ENCODE results near the gene ISCA2. TPM values are rescaled to one million over a fixed set of nuclear protein-coding genes. Genes with fewer than 3 reads are reported as not detected.

ISCA2 gene
- total RNA-seq, 1 experiment from 2014 or later: 37.5 TPM

GRCh38 chr14:74543771-74544438 is 50.3 kb downstream of the ISCA2 start:
- H3K27me3 Mint-ChIP-seq (ENCODE audit: low read depth): no peaks in the 10 kb centered on the region; the same call in none of the 2 replicates
- peak overlapping the region in 1 of 3 experiments; percentile 83; a peak in 1 of 7 replicates for H3K27ac Mint-ChIP-seq
- no peak overlapping the region for H3K14ac ChIP-seq (ENCODE audit: insufficient read depth, low read length)
- no peak overlapping the region for H2BK120ac ChIP-seq (ENCODE audit: low read depth, low read length, poor library complexity, severe bottlenecking)
- no peak overlapping the region for H3K27ac ChIP-seq (ENCODE audit: insufficient read length, low read depth, low read length)
- no peak overlapping the region for H2BK5ac ChIP-seq (ENCODE audit: insufficient read length, low read length)
- H3K4me2 ChIP-seq (ENCODE audit: insufficient read depth, insufficient read length, low read length): no peak overlapping the region
- H3K36me3 Mint-ChIP-seq (ENCODE audit: insufficient read depth in 1 of 3, low read depth in 3 of 3): no peaks in the 10 kb centered on the region
- H3K56ac ChIP-seq (ENCODE audit: insufficient read length, low read depth, low read length): no peak overlapping the region
- no peaks in the 10 kb centered on the region for H3K4me1 ChIP-seq (ENCODE audit: insufficient read depth, low read length)
- no peak overlapping the region for H2AK5ac ChIP-seq (ENCODE audit: insufficient read length, low read length)
- H3K4ac ChIP-seq (ENCODE audit: low read depth, low read length): no peak overlapping the region
- no peak overlapping the region for H3K4me3 Mint-ChIP-seq
- no peak overlapping the region for H2BK12ac ChIP-seq (ENCODE audit: insufficient read length, low read depth, low read length)
- no peak overlapping the region for H3K18ac ChIP-seq (ENCODE audit: insufficient read length, low read depth, low read length)
- no peak overlapping the region for H3T11ph ChIP-seq (ENCODE audit: low read length)
- peaks cover 4 to 7% of the 10 kb centered on the region in 2 experiments for H3K4me1 Mint-ChIP-seq
- H4K91ac ChIP-seq (ENCODE audit: insufficient read length, low read depth, low read length): no peak overlapping the region
- no peak overlapping the region for H3K23ac ChIP-seq (ENCODE audit: insufficient read length, low read depth, low read length)
- TF ChIP-seq CTCF (conservative IDR thresholded peaks at IDR 0.05): no peak
- no peak overlapping the region for H2AFZ ChIP-seq (ENCODE audit: low read length)
- no peaks in the 10 kb centered on the region for H3K23me2 ChIP-seq (ENCODE audit: insufficient read length, low read depth, low read length, poor library complexity, severe bottlenecking)
- no peak for DNase-seq
- no peak overlapping the region for H3K9ac ChIP-seq (ENCODE audit: extremely low read depth, insufficient read length, low read length)
- no peaks in the 10 kb centered on the region for H3K27me3 ChIP-seq (ENCODE audit: insufficient read depth, low read length)
- no peak overlapping the region for H2BK15ac ChIP-seq (ENCODE audit: low read depth, low read length)
- whole genome bisulfite sequencing (ENCODE audit: extremely low coverage, insufficient read length, low lambda C conversion rate): no CpG with 5 or more reads among the region's 5 CpGs
- H3K9me3 Mint-ChIP-seq: no peaks in the 10 kb centered on the region
- H2BK20ac ChIP-seq (ENCODE audit: low read depth, low read length, poor library complexity, severe bottlenecking): no peak overlapping the region
- no peak overlapping the region for H4K5ac ChIP-seq (ENCODE audit: insufficient read length, low read depth, low read length)
- no peaks in the 10 kb centered on the region for H3K79me2 ChIP-seq (ENCODE audit: insufficient read depth, low read length)
- H4K20me1 ChIP-seq (ENCODE audit: control insufficient read depth, insufficient read depth, insufficient read length): no peaks in the 10 kb centered on the region
- no peaks in the 10 kb centered on the region for H3K9me3 ChIP-seq (ENCODE audit: control insufficient read depth, low read depth, low read length)
- no peaks in the 10 kb centered on the region for H3K79me1 ChIP-seq (ENCODE audit: insufficient read depth, low read depth, low read length, poor library complexity, severe bottlenecking)
- H4K8ac ChIP-seq (replicated peaks; ENCODE audit: insufficient read length, low read depth, low read length): no peak overlapping the region
